ENCODE measurements around the gene CRTC2.

CRTC2 gene

DNA sequence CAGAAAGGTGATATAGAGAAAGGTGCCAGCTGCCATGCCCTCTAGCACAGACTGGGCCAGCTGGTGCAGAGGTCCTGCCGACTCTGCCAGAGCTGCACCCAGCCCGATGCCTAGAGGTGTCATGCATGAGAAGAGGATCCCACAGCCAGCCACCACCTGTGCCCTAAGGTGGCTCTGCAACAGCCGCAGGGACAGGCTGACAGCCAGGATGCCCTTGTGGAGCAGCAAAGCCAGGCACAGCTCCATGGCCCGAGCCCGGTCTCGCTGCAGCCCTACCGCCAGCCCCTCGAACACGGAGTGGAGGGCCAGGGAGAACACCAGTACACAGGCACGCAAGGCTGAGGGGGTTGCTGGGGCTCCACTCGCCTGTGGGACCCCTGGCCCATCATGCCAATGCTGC is 1.8 kb upstream of the CRTC2 start:
- H2AFZ ChIP-seq (ENCODE audit: low read length) = no peak overlapping the region
- no peak overlapping the region for H3K9ac ChIP-seq (ENCODE audit: low read depth, low read length, poor library complexity, severe bottlenecking)
- H3K36me3 ChIP-seq (ENCODE audit: insufficient read depth, low read length) = no peaks in the 10 kb centered on the region
- no peaks in the 10 kb centered on the region for H3K9me3 ChIP-seq (ENCODE audit: insufficient read depth, low read depth, low read length)
- H3K79me2 ChIP-seq (ENCODE audit: insufficient read depth, low read length) = peaks cover 63% of the 10 kb centered on the region
- peaks cover 53% of the 10 kb centered on the region for H3K4me1 ChIP-seq (ENCODE audit: insufficient read depth, low read length, poor library complexity, severe bottlenecking)
- no peak for TF ChIP-seq EZH2phosphoT487 (IDR thresholded peaks at IDR 0.05; ENCODE audit: borderline replicate concordance)
- no peak for TF ChIP-seq CTCF (conservative IDR thresholded peaks at IDR 0.05; ENCODE audit: low read length)
- H3K4me2 ChIP-seq (ENCODE audit: low read depth, low read length, poor library complexity, severe bottlenecking) = no peak overlapping the region
- peaks cover 29% of the 10 kb centered on the region for H4K20me1 ChIP-seq (ENCODE audit: insufficient read depth, low read length, poor library complexity, severe bottlenecking)
- H3K27me3 ChIP-seq (ENCODE audit: insufficient read depth, low read length, poor library complexity, severe bottlenecking) = no peaks in the 10 kb centered on the region
- H3K9me2 ChIP-seq (replicated peaks; ENCODE audit: low read depth, low read length) = no peaks in the 10 kb centered on the region
- no peaks in the 10 kb centered on the region for H3F3A ChIP-seq (ENCODE audit: low read depth)
- no peak overlapping the region for H3K4me3 ChIP-seq (ENCODE audit: low read length, poor library complexity, severe bottlenecking)

GRCh38 chr1:153959454-153959853 is 1.0 kb upstream of the CRTC2 start:
- no peak overlapping the region for H2AFZ ChIP-seq (ENCODE audit: low read length)
- H3K36me3 ChIP-seq (ENCODE audit: insufficient read depth, low read length) = no peaks in the 10 kb centered on the region; the same call in 1 of the 2 replicates
- no peak overlapping the region for H3K4me3 ChIP-seq (ENCODE audit: low read length, poor library complexity, severe bottlenecking)
- H3K4me2 ChIP-seq (ENCODE audit: low read depth, low read length, poor library complexity, severe bottlenecking) = peak overlapping the region; percentile 51
- H4K20me1 ChIP-seq (ENCODE audit: insufficient read depth, low read length, poor library complexity, severe bottlenecking) = peaks cover 35% of the 10 kb centered on the region
- peaks cover 59% of the 10 kb centered on the region for H3K4me1 ChIP-seq (ENCODE audit: insufficient read depth, low read length, poor library complexity, severe bottlenecking)
- H3K9ac ChIP-seq (ENCODE audit: low read depth, low read length, poor library complexity, severe bottlenecking) = peak overlapping the region; percentile 43
- peaks cover 64% of the 10 kb centered on the region for H3K79me2 ChIP-seq (ENCODE audit: insufficient read depth, low read length)
- no peaks in the 10 kb centered on the region for H3F3A ChIP-seq (ENCODE audit: low read depth)
- no peaks in the 10 kb centered on the region for H3K9me2 ChIP-seq (replicated peaks; ENCODE audit: low read depth, low read length)
- TF ChIP-seq CTCF (conservative IDR thresholded peaks at IDR 0.05; ENCODE audit: low read length) (no peak), EZH2phosphoT487 (IDR thresholded peaks at IDR 0.05; ENCODE audit: borderline replicate concordance) (no peak)
- no peaks in the 10 kb centered on the region for H3K27me3 ChIP-seq (ENCODE audit: insufficient read depth, low read length, poor library complexity, severe bottlenecking)
- no peaks in the 10 kb centered on the region for H3K9me3 ChIP-seq (ENCODE audit: insufficient read depth, low read depth, low read length)

- no peaks in the 10 kb centered on the region for H3K9me3 ChIP-seq (ENCODE audit: insufficient read depth, low read depth, low read length)
- H3K9me2 ChIP-seq (replicated peaks; ENCODE audit: low read depth, low read length) = no peaks in the 10 kb centered on the region
- no peaks in the 10 kb centered on the region for H3K27me3 ChIP-seq (ENCODE audit: insufficient read depth, low read length, poor library complexity, severe bottlenecking)
- H3K9ac ChIP-seq (ENCODE audit: low read depth, low read length, poor library complexity, severe bottlenecking) = peak overlapping the region; percentile 43
- no peaks in the 10 kb centered on the region for H3F3A ChIP-seq (ENCODE audit: low read depth)
- H4K20me1 ChIP-seq (ENCODE audit: insufficient read depth, low read length, poor library complexity, severe bottlenecking) = peaks cover 38% of the 10 kb centered on the region
- peaks cover 64% of the 10 kb centered on the region for H3K79me2 ChIP-seq (ENCODE audit: insufficient read depth, low read length)
- peak overlapping the region; percentile 51 for H3K4me2 ChIP-seq (ENCODE audit: low read depth, low read length, poor library complexity, severe bottlenecking)
- H3K4me3 ChIP-seq (ENCODE audit: low read length, poor library complexity, severe bottlenecking) = peak overlapping the region; percentile 91
- H3K4me1 ChIP-seq (ENCODE audit: insufficient read depth, low read length, poor library complexity, severe bottlenecking) = peaks cover 60% of the 10 kb centered on the region
- peaks cover under 1% of the 10 kb centered on the region; the same call in 1 of the 2 replicates for H3K36me3 ChIP-seq (ENCODE audit: insufficient read depth, low read length)
- no peak overlapping the region for H2AFZ ChIP-seq (ENCODE audit: low read length)
- no peak for TF ChIP-seq EZH2phosphoT487 (IDR thresholded peaks at IDR 0.05; ENCODE audit: borderline replicate concordance)
- TF ChIP-seq CTCF (conservative IDR thresholded peaks at IDR 0.05; ENCODE audit: low read length) = no peak
These were observed 499 bp upstream of the CRTC2 start for GRCh38 chr1:153958961-153959260.
